Ecto neural progenitor cell (in vitro differentiated cells): Measurements from ENCODE around the gene UBE2I.

Experiments
- DNase-seq: peaks from one replicate; pipeline ENCODE4 v3.0.0-alpha.2; 2018; ENCODE audit warnings: low spot score

Gene UBE2I

GRCh38 chr16:1330931-1331711, 21.7 kb downstream of the UBE2I start:
- DNase-seq, result no peak

- DNase-seq, result no peak
Observed at GRCh38 chr16:1331712-1332617, 22.5 kb downstream of the UBE2I start.

GRCh38 chr16:1332618-1333148, 23.2 kb downstream of the UBE2I start:
- DNase-seq, result no peak

- peak; percentile 84 for DNase-seq
Observed at GRCh38 chr16:1333149-1333812, 23.8 kb downstream of the UBE2I start, which contains the start of gene BAIAP3. Gene BAIAP3, plus strand, starts transcription at chr16:1333645. Its CDS starts 4,905 bp downstream, at chr16:1338550.

GRCh38 chr16:1333854-1334700, 24.6 kb downstream of the UBE2I start:
- no peak for DNase-seq

- DNase-seq, result no peak
Observed at GRCh38 chr16:1334739-1335138, 25.3 kb downstream of the UBE2I start.

- DNase-seq, result no peak
Observed at GRCh38 chr16:1335211-1335971, 26.0 kb downstream of the UBE2I start.

GRCh38 chr16:1335996-1336395, 26.6 kb downstream of the UBE2I start:
- DNase-seq, result peak; percentile 85

- DNase-seq, result no peak
Observed at GRCh38 chr16:1336619-1337018, 27.2 kb downstream of the UBE2I start.

GRCh38 chr16:1337486-1337885, 28.1 kb downstream of the UBE2I start:
- no peak for DNase-seq

- DNase-seq, result no peak
Observed at GRCh38 chr16:1338119-1338730, 28.8 kb downstream of the UBE2I start.

- DNase-seq, result no peak
Observed at GRCh38 chr16:1338855-1339675, 29.6 kb downstream of the UBE2I start.

GRCh38 chr16:1340730-1341494, 31.5 kb downstream of the UBE2I start:
- DNase-seq, result no peak

- no peak for DNase-seq
Observed at GRCh38 chr16:1341495-1342420, 32.3 kb downstream of the UBE2I start.

- peak; percentile 99 for DNase-seq
Observed at GRCh38 chr16:1342526-1343427, 33.3 kb downstream of the UBE2I start.
